Measurements from ENCODE around the gene C1QL2. TPM values are rescaled to one million over a fixed set of nuclear protein-coding genes. Genes with fewer than 3 reads are reported as not detected.
A peak's percentile ranks its signal among the peaks of the same experiment; 100 is the strongest.

Gene C1QL2
- polyA plus RNA-seq, 4 donors: not detected

- no peak overlapping the region for H3K27ac ChIP-seq (ENCODE audit: low read depth in 1 of 3, low read length in 2 of 3)
- DNase-seq (no peak), FAIRE-seq (no peak)
- whole genome bisulfite sequencing, 3 donors: 69 to 77% (median 76%) methylated on average over 8 of the region's 8 CpGs
- no peak overlapping the region for H3K4me3 ChIP-seq (ENCODE audit: low read depth in 1 of 3, low read length in 3 of 3)
- H3K4me1 ChIP-seq (ENCODE audit: control insufficient read depth in 3 of 3, insufficient read depth in 2 of 3, low read depth in 1 of 3, low read length in 2 of 3): no peaks in the 10 kb centered on the region
- peaks cover 0 to 15% (median 2%) of the 10 kb centered on the region in 3 donors for H3K27me3 ChIP-seq (ENCODE audit: control insufficient read depth in 3 of 3, insufficient read depth in 3 of 3, low read length in 3 of 3)
- no peaks in the 10 kb centered on the region for H3K9me3 ChIP-seq (ENCODE audit: control insufficient read depth in 2 of 2, insufficient read depth in 1 of 2, low read depth in 1 of 2, low read length in 1 of 2)
- no peaks in the 10 kb centered on the region for H3K36me3 ChIP-seq (ENCODE audit: control insufficient read depth in 3 of 3, insufficient read depth in 2 of 3, low read depth in 1 of 3, low read length in 3 of 3)
Observed at GRCh38 chr2:119136872-119137271, 21.7 kb downstream of the C1QL2 start.

GRCh38 chr2:119136093-119136492, 22.5 kb downstream of the C1QL2 start:
- peaks cover 0 to 15% (median 2%) of the 10 kb centered on the region in 3 donors for H3K27me3 ChIP-seq (ENCODE audit: control insufficient read depth in 3 of 3, insufficient read depth in 3 of 3, low read length in 3 of 3)
- H3K9me3 ChIP-seq (ENCODE audit: control insufficient read depth in 2 of 2, insufficient read depth in 1 of 2, low read depth in 1 of 2, low read length in 1 of 2): no peaks in the 10 kb centered on the region
- DNase-seq (no peak), FAIRE-seq (no peak)
- no peaks in the 10 kb centered on the region for H3K36me3 ChIP-seq (ENCODE audit: control insufficient read depth in 3 of 3, insufficient read depth in 2 of 3, low read depth in 1 of 3, low read length in 3 of 3)
- no peak overlapping the region for H3K4me3 ChIP-seq (ENCODE audit: low read depth in 1 of 3, low read length in 3 of 3)
- H3K4me1 ChIP-seq (ENCODE audit: control insufficient read depth in 3 of 3, insufficient read depth in 2 of 3, low read depth in 1 of 3, low read length in 2 of 3): no peaks in the 10 kb centered on the region
- H3K27ac ChIP-seq (ENCODE audit: low read depth in 1 of 3, low read length in 2 of 3): no peak overlapping the region
- WGBS, 3 donors: 42 to 57% (median 51%) methylated on average over 7 of the region's 7 CpGs

- no peak for DNase-seq
- no peaks in the 10 kb centered on the region for H3K9me3 ChIP-seq (ENCODE audit: control insufficient read depth in 2 of 2, insufficient read depth in 1 of 2, low read depth in 1 of 2, low read length in 1 of 2)
- no peak overlapping the region for H3K4me3 ChIP-seq (ENCODE audit: low read depth in 1 of 3, low read length in 3 of 3)
- 68 to 71% (median 70%) methylated on average over 10 of the region's 10 CpGs for WGBS, 3 donors
- no peaks in the 10 kb centered on the region for H3K4me1 ChIP-seq (ENCODE audit: control insufficient read depth in 3 of 3, insufficient read depth in 2 of 3, low read depth in 1 of 3, low read length in 2 of 3)
- no peak for FAIRE-seq
- peaks cover 0 to 23% (median 8%) of the 10 kb centered on the region in 3 donors for H3K27me3 ChIP-seq (ENCODE audit: control insufficient read depth in 3 of 3, insufficient read depth in 3 of 3, low read length in 3 of 3)
- no peaks in the 10 kb centered on the region for H3K36me3 ChIP-seq (ENCODE audit: control insufficient read depth in 3 of 3, insufficient read depth in 2 of 3, low read depth in 1 of 3, low read length in 3 of 3)
- H3K27ac ChIP-seq (ENCODE audit: low read depth in 1 of 3, low read length in 2 of 3): no peak overlapping the region
Observed at GRCh38 chr2:119134775-119135174, 23.8 kb downstream of the C1QL2 start.

- no peaks in the 10 kb centered on the region for H3K9me3 ChIP-seq (ENCODE audit: control insufficient read depth in 2 of 2, insufficient read depth in 1 of 2, low read depth in 1 of 2, low read length in 1 of 2)
- H3K27ac ChIP-seq (ENCODE audit: low read depth in 1 of 3, low read length in 2 of 3): no peak overlapping the region
- 11 to 20% (median 15%) methylated on average over 13 of the region's 13 CpGs for WGBS, 3 donors
- no peak overlapping the region for H3K4me3 ChIP-seq (ENCODE audit: low read depth in 1 of 3, low read length in 3 of 3)
- DNase-seq (peak; percentile 14 to 21), FAIRE-seq (no peak)
- no peaks in the 10 kb centered on the region for H3K36me3 ChIP-seq (ENCODE audit: control insufficient read depth in 3 of 3, insufficient read depth in 2 of 3, low read depth in 1 of 3, low read length in 3 of 3)
- no peaks in the 10 kb centered on the region for H3K4me1 ChIP-seq (ENCODE audit: control insufficient read depth in 3 of 3, insufficient read depth in 2 of 3, low read depth in 1 of 3, low read length in 2 of 3)
- peaks cover 0 to 28% (median 10%) of the 10 kb centered on the region in 3 donors for H3K27me3 ChIP-seq (ENCODE audit: control insufficient read depth in 3 of 3, insufficient read depth in 3 of 3, low read length in 3 of 3)
Observed at GRCh38 chr2:119126650-119127049, 31.9 kb downstream of the C1QL2 start.

- Histone ChIP-seq H3K27me3 (ENCODE audit: control insufficient read depth in 3 of 3, insufficient read depth in 3 of 3, low read length in 3 of 3) (peaks cover 0 to 15% (median 4%) of the 10 kb centered on the region in 3 donors), H3K9me3 (ENCODE audit: control insufficient read depth in 2 of 2, insufficient read depth in 1 of 2, low read depth in 1 of 2, low read length in 1 of 2) (no peaks in the 10 kb centered on the region), H3K36me3 (ENCODE audit: control insufficient read depth in 3 of 3, insufficient read depth in 2 of 3, low read depth in 1 of 3, low read length in 3 of 3) (no peaks in the 10 kb centered on the region), H3K4me3 (ENCODE audit: low read depth in 1 of 3, low read length in 3 of 3) (no peak overlapping the region), H3K27ac (ENCODE audit: low read depth in 1 of 3, low read length in 2 of 3) (no peak overlapping the region), H3K4me1 (ENCODE audit: control insufficient read depth in 3 of 3, insufficient read depth in 2 of 3, low read depth in 1 of 3, low read length in 2 of 3) (no peaks in the 10 kb centered on the region)
- FAIRE-seq (no peak), DNase-seq (no peak)
- 52 to 59% (median 56%) methylated on average over 12 of the region's 12 CpGs for WGBS, 3 donors
Observed at GRCh38 chr2:119123389-119123788, 35.2 kb downstream of the C1QL2 start.

- Histone ChIP-seq H3K4me1 (ENCODE audit: control insufficient read depth in 3 of 3, insufficient read depth in 2 of 3, low read depth in 1 of 3, low read length in 2 of 3) (no peaks in the 10 kb centered on the region), H3K9me3 (ENCODE audit: control insufficient read depth in 2 of 2, insufficient read depth in 1 of 2, low read depth in 1 of 2, low read length in 1 of 2) (no peaks in the 10 kb centered on the region), H3K27ac (ENCODE audit: low read depth in 1 of 3, low read length in 2 of 3) (no peak overlapping the region), H3K4me3 (ENCODE audit: low read depth in 1 of 3, low read length in 3 of 3) (no peak overlapping the region), H3K36me3 (ENCODE audit: control insufficient read depth in 3 of 3, insufficient read depth in 2 of 3, low read depth in 1 of 3, low read length in 3 of 3) (no peaks in the 10 kb centered on the region), H3K27me3 (ENCODE audit: control insufficient read depth in 3 of 3, insufficient read depth in 3 of 3, low read length in 3 of 3) (peaks cover 0 to 13% (median 3%) of the 10 kb centered on the region in 3 donors)
- no peak for DNase-seq
- no peak for FAIRE-seq
- 63 to 76% (median 71%) methylated on average over 5 of the region's 5 CpGs for WGBS, 3 donors
Observed at GRCh38 chr2:119122663-119123062, 35.9 kb downstream of the C1QL2 start.

GRCh38 chr2:119119999-119120756, 38.4 kb downstream of the C1QL2 start:
- no peak for DNase-seq
- H3K36me3 ChIP-seq (ENCODE audit: control insufficient read depth in 3 of 3, insufficient read depth in 2 of 3, low read depth in 1 of 3, low read length in 3 of 3): no peaks in the 10 kb centered on the region
- H3K4me3 ChIP-seq (ENCODE audit: low read depth in 1 of 3, low read length in 3 of 3): no peak overlapping the region
- H3K27ac ChIP-seq (ENCODE audit: low read depth in 1 of 3, low read length in 2 of 3): no peak overlapping the region
- H3K4me1 ChIP-seq (ENCODE audit: control insufficient read depth in 3 of 3, insufficient read depth in 2 of 3, low read depth in 1 of 3, low read length in 2 of 3): no peaks in the 10 kb centered on the region
- H3K27me3 ChIP-seq (ENCODE audit: control insufficient read depth in 3 of 3, insufficient read depth in 3 of 3, low read length in 3 of 3): peaks cover 0 to 6% (median 0%) of the 10 kb centered on the region in 3 donors
- H3K9me3 ChIP-seq (ENCODE audit: control insufficient read depth in 2 of 2, insufficient read depth in 1 of 2, low read depth in 1 of 2, low read length in 1 of 2): no peaks in the 10 kb centered on the region
- no peak for FAIRE-seq
- 42 to 48% (median 44%) methylated on average over 15 of the region's 15 CpGs for WGBS, 3 donors

GRCh38 chr2:119119076-119119785, 39.3 kb downstream of the C1QL2 start:
- Histone ChIP-seq H3K9me3 (ENCODE audit: control insufficient read depth in 2 of 2, insufficient read depth in 1 of 2, low read depth in 1 of 2, low read length in 1 of 2) (no peaks in the 10 kb centered on the region), H3K4me3 (ENCODE audit: low read depth in 1 of 3, low read length in 3 of 3) (no peak overlapping the region), H3K36me3 (ENCODE audit: control insufficient read depth in 3 of 3, insufficient read depth in 2 of 3, low read depth in 1 of 3, low read length in 3 of 3) (no peaks in the 10 kb centered on the region), H3K4me1 (ENCODE audit: control insufficient read depth in 3 of 3, insufficient read depth in 2 of 3, low read depth in 1 of 3, low read length in 2 of 3) (no peaks in the 10 kb centered on the region), H3K27me3 (ENCODE audit: control insufficient read depth in 3 of 3, insufficient read depth in 3 of 3, low read length in 3 of 3) (peaks cover 0 to 6% (median 0%) of the 10 kb centered on the region in 3 donors), H3K27ac (ENCODE audit: low read depth in 1 of 3, low read length in 2 of 3) (no peak overlapping the region)
- FAIRE-seq (no peak), DNase-seq (no peak)
- 43 to 54% (median 45%) methylated on average over 8 of the region's 8 CpGs for WGBS, 3 donors
